Parathyroid adenoma (tissue), 2 donors: ENCODE measurements around the gene MAP3K3.

Source experiments
- H2AFZ ChIP-seq: fragments of 300-600 bp; sonication (generic); one replicate; pipeline ENCODE4 v1.7.0; 2017; ENCODE audit warnings: antibody characterized with exemption, mild to moderate bottlenecking
- H3K27ac ChIP-seq: fragments of 300-600 bp; sonication (generic); one replicate; pipeline ENCODE4 v1.7.0; 2017
- H3K27me3 ChIP-seq: fragments of 300-600 bp; sonication (generic); one replicate; pipeline ENCODE4 v1.7.0; 2017; ENCODE audit warnings: low read length; ENCODE audit not compliant: control insufficient read depth, insufficient read depth
- H3K36me3 ChIP-seq: fragments of 300-600 bp; sonication (generic); one replicate; pipeline ENCODE4 v1.7.0; 2017; ENCODE audit warnings: low read length; ENCODE audit not compliant: control insufficient read depth, insufficient read depth
- H3K4me1 ChIP-seq: fragments of 300-600 bp; sonication (generic); one replicate; pipeline ENCODE4 v1.7.0; 2017; ENCODE audit warnings: control low read depth
- H3K4me2 ChIP-seq: fragments of 300-600 bp; sonication (generic); one replicate; pipeline ENCODE4 v1.7.0; 2017; ENCODE audit warnings: low read length
- H3K4me3 ChIP-seq: fragments of 300-600 bp; sonication (generic); one replicate; pipeline ENCODE4 v1.7.0; 2017; ENCODE audit warnings: low read depth, low read length
- H3K79me2 ChIP-seq: fragments of 300-600 bp; sonication (generic); one replicate; pipeline ENCODE4 v1.7.0; 2017; ENCODE audit warnings: control low read depth
- H3K9ac ChIP-seq: fragments of 300-600 bp; sonication (generic); one replicate; pipeline ENCODE4 v1.7.0; 2017; ENCODE audit warnings: mild to moderate bottlenecking
- H3K9me3 ChIP-seq: fragments of 300-600 bp; sonication (generic); one replicate; pipeline ENCODE4 v1.7.0; 2017; ENCODE audit warnings: low read length; ENCODE audit not compliant: control insufficient read depth
- TF ChIP-seq, protein P1 (sequence below): fragments of 300-600 bp; sonication (generic); IDR thresholded peaks from one replicate; pipeline ENCODE4 v1.7.0; 2017; ENCODE audit warnings: antibody characterized with exemption, mild to moderate bottlenecking
- donor health status: primary hyperparathyroidism.

MAP3K3 gene

GRCh38 chr17:63701456-63701820 lies 79.2 kb downstream of the MAP3K3 start:
- H3K4me2 ChIP-seq, result no peak overlapping the region
- H3K4me1 ChIP-seq, result peaks cover 4% of the 10 kb centered on the region
- H3K79me2 ChIP-seq, result no peaks in the 10 kb centered on the region
- H3K27me3 ChIP-seq, result no peaks in the 10 kb centered on the region
- H3K27ac ChIP-seq, result peak overlapping the region; percentile 22
- H3K9ac ChIP-seq, result no peak overlapping the region
- TF ChIP-seq, protein P1, sequence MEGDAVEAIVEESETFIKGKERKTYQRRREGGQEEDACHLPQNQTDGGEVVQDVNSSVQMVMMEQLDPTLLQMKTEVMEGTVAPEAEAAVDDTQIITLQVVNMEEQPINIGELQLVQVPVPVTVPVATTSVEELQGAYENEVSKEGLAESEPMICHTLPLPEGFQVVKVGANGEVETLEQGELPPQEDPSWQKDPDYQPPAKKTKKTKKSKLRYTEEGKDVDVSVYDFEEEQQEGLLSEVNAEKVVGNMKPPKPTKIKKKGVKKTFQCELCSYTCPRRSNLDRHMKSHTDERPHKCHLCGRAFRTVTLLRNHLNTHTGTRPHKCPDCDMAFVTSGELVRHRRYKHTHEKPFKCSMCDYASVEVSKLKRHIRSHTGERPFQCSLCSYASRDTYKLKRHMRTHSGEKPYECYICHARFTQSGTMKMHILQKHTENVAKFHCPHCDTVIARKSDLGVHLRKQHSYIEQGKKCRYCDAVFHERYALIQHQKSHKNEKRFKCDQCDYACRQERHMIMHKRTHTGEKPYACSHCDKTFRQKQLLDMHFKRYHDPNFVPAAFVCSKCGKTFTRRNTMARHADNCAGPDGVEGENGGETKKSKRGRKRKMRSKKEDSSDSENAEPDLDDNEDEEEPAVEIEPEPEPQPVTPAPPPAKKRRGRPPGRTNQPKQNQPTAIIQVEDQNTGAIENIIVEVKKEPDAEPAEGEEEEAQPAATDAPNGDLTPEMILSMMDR, result no peak
- peak overlapping the region; percentile 11 for H3K4me3 ChIP-seq
- peak overlapping the region; percentile 46 for H2AFZ ChIP-seq
- H3K36me3 ChIP-seq, result no peaks in the 10 kb centered on the region
- no peaks in the 10 kb centered on the region for H3K9me3 ChIP-seq

GRCh38 chr17:63701868-63702720 lies 79.9 kb downstream of the MAP3K3 start:
- no peak overlapping the region for H3K4me3 ChIP-seq
- no peak overlapping the region for H2AFZ ChIP-seq
- H3K4me2 ChIP-seq, result no peak overlapping the region
- peaks cover 4% of the 10 kb centered on the region for H3K4me1 ChIP-seq
- H3K36me3 ChIP-seq, result no peaks in the 10 kb centered on the region
- TF ChIP-seq, protein P1, result no peak
- no peak overlapping the region for H3K9ac ChIP-seq
- no peaks in the 10 kb centered on the region for H3K9me3 ChIP-seq
- no peaks in the 10 kb centered on the region for H3K27me3 ChIP-seq
- no peak overlapping the region for H3K27ac ChIP-seq
- H3K79me2 ChIP-seq, result no peaks in the 10 kb centered on the region

GRCh38 chr17:63702721-63703015 lies 80.5 kb downstream of the MAP3K3 start:
- no peaks in the 10 kb centered on the region for H3K79me2 ChIP-seq
- no peaks in the 10 kb centered on the region for H3K27me3 ChIP-seq
- no peak overlapping the region for H3K27ac ChIP-seq
- H3K4me3 ChIP-seq, result no peak overlapping the region
- no peak overlapping the region for H3K4me2 ChIP-seq
- no peaks in the 10 kb centered on the region for H3K36me3 ChIP-seq
- H3K4me1 ChIP-seq, result peaks cover 4% of the 10 kb centered on the region
- no peaks in the 10 kb centered on the region for H3K9me3 ChIP-seq
- no peak overlapping the region for H2AFZ ChIP-seq
- TF ChIP-seq, protein P1, result no peak
- no peak overlapping the region for H3K9ac ChIP-seq

GRCh38 chr17:63703029-63703428 lies 80.8 kb downstream of the MAP3K3 start:
- Histone ChIP-seq H3K27me3 (no peaks in the 10 kb centered on the region), H2AFZ (no peak overlapping the region), H3K4me1 (peaks cover 4% of the 10 kb centered on the region), H3K4me2 (no peak overlapping the region), H3K27ac (no peak overlapping the region), H3K79me2 (no peaks in the 10 kb centered on the region), H3K9ac (no peak overlapping the region), H3K4me3 (no peak overlapping the region), H3K36me3 (no peaks in the 10 kb centered on the region), H3K9me3 (no peaks in the 10 kb centered on the region)
- TF ChIP-seq, protein P1, result no peak
